ENCODE results near the gene SUSD3. TPM values are rescaled to one million over a fixed set of nuclear protein-coding genes. Genes with fewer than 3 reads are reported as not detected.

The SUSD3 gene
- total RNA-seq, 1 experiment from 2014 or later, result 9.0 TPM

GRCh38 chr9:93105620-93106019 is 47.1 kb downstream of the SUSD3 start:
- no peak overlapping the region for H4K91ac ChIP-seq (ENCODE audit: insufficient read length, low read depth, low read length)
- no peak overlapping the region for H2AFZ ChIP-seq (ENCODE audit: low read length)
- H2BK15ac ChIP-seq (ENCODE audit: low read depth, low read length), result no peak overlapping the region
- TF ChIP-seq CTCF (conservative IDR thresholded peaks at IDR 0.05), result no peak
- no peak overlapping the region for H2BK20ac ChIP-seq (ENCODE audit: low read depth, low read length, poor library complexity, severe bottlenecking)
- H3K79me2 ChIP-seq (ENCODE audit: insufficient read depth, low read length), result no peaks in the 10 kb centered on the region; the same call in 1 of the 2 replicates
- no peak overlapping the region for H2BK12ac ChIP-seq (ENCODE audit: insufficient read length, low read depth, low read length)
- Mint-ChIP-seq H3K27me3 (ENCODE audit: low read depth) (no peaks in the 10 kb centered on the region), H3K4me3 (no peak overlapping the region), H3K4me1 (peaks cover 0 to 3% of the 10 kb centered on the region in 2 experiments; a peak in 1 of 4 replicates), H3K27ac (no peak overlapping the region), H3K9me3 (peaks cover 4 to 9% of the 10 kb centered on the region in 2 experiments; a peak in 4 of 5 replicates), H3K36me3 (ENCODE audit: insufficient read depth in 1 of 3, low read depth in 3 of 3) (peaks cover 3 to 9% (median 6%) of the 10 kb centered on the region in 3 experiments)
- no peak overlapping the region for H4K8ac ChIP-seq (replicated peaks; ENCODE audit: insufficient read length, low read depth, low read length)
- H4K20me1 ChIP-seq (ENCODE audit: control insufficient read depth, insufficient read depth, insufficient read length), result no peaks in the 10 kb centered on the region
- H3K27me3 ChIP-seq (ENCODE audit: insufficient read depth, low read length), result no peaks in the 10 kb centered on the region
- no peaks in the 10 kb centered on the region for H3K23me2 ChIP-seq (ENCODE audit: insufficient read length, low read depth, low read length, poor library complexity, severe bottlenecking)
- H3K14ac ChIP-seq (ENCODE audit: insufficient read depth, low read length), result no peak overlapping the region
- no peak overlapping the region for H2AK5ac ChIP-seq (ENCODE audit: insufficient read length, low read length)
- no peak overlapping the region for H2BK120ac ChIP-seq (ENCODE audit: low read depth, low read length, poor library complexity, severe bottlenecking)
- no peak overlapping the region for H3K56ac ChIP-seq (ENCODE audit: insufficient read length, low read depth, low read length)
- H3K9me3 ChIP-seq (ENCODE audit: control insufficient read depth, low read depth, low read length), result no peaks in the 10 kb centered on the region
- no peak overlapping the region for H3K27ac ChIP-seq (ENCODE audit: insufficient read length, low read depth, low read length)
- no peaks in the 10 kb centered on the region for H3K4me1 ChIP-seq (ENCODE audit: insufficient read depth, low read length)
- no peak overlapping the region for H3K18ac ChIP-seq (ENCODE audit: insufficient read length, low read depth, low read length)
- no peak overlapping the region for H3T11ph ChIP-seq (ENCODE audit: low read length)
- peaks cover 3% of the 10 kb centered on the region for H3K79me1 ChIP-seq (ENCODE audit: insufficient read depth, low read depth, low read length, poor library complexity, severe bottlenecking)
- no peak for DNase-seq
- no peak overlapping the region for H3K9ac ChIP-seq (ENCODE audit: extremely low read depth, insufficient read length, low read length)
- no peak overlapping the region for H4K5ac ChIP-seq (ENCODE audit: insufficient read length, low read depth, low read length)
- no peak overlapping the region for H3K23ac ChIP-seq (ENCODE audit: insufficient read length, low read depth, low read length)
- no peak overlapping the region for H2BK5ac ChIP-seq (ENCODE audit: insufficient read length, low read length)
- no peak overlapping the region for H3K4ac ChIP-seq (ENCODE audit: low read depth, low read length)
- WGBS (ENCODE audit: extremely low coverage, insufficient read length, low lambda C conversion rate), result no CpG with 5 or more reads among the region's 1 CpG
- H3K4me2 ChIP-seq (ENCODE audit: insufficient read depth, insufficient read length, low read length), result no peak overlapping the region

Data from H9 (cell line).